ENCODE data around the gene TBC1D10A. TPM values are rescaled to one million over a fixed set of nuclear protein-coding genes. Genes with fewer than 3 reads are reported as not detected.

TBC1D10A gene
- total RNA-seq, 1 experiment from 2014 or later, result 12.2 TPM

DNA sequence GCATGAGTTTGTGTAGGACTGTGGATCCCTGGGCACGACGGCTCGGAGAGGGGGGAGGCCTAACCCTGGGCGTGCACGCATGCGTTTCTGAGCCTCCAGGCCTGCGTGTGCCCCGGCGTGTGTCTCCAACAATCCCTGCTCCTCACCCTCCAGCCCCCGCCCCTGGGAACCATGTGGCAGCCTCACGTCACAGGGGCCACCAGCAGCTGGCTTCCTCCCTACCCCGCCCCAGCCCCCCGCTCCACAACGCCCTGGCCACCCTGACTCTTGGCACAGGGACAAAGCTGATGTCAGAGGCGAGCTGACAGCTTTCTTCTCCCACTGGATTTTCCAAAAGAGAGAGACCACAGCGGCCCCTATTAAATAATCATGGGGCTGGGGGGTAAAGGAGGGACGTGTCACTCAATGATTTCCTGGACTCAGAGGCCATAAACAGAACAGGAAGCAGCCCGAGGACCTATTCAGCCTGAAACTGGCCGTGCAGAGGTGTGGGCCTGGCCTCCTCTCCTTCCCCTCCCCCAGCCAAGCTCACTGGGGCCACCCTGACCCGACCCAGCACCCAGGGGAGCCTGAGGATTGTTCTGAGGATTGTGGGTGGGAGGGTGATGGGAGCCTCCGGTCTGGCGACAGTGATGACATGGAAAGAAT lies 73.4 kb downstream of the TBC1D10A start:
- Histone ChIP-seq H3K36me3 (ENCODE audit: control insufficient read depth, insufficient read depth, low read length) (no peaks in the 10 kb centered on the region), H3K4me1 (peaks cover 33% of the 10 kb centered on the region), H3K9me3 (no peaks in the 10 kb centered on the region), H3K4me3 (ENCODE audit: low read depth, low read length) (no peak overlapping the region), H3K27me3 (replicated peaks; ENCODE audit: control insufficient read depth, insufficient read depth, low read length) (no peaks in the 10 kb centered on the region)
- ChIA-PET POLR2A (interaction anchor here (0.6 kb wide), 1 partner anchor 1336 kb away, joined by 3 read pairs; no protein-coding TSS in a partner anchor), CTCF (interaction anchor here (0.6 kb wide), 1 partner anchor 134 kb away, joined by 5 read pairs; the partner anchor contains the start of gene RNF215)
- DNase-seq, result no peak
- TF ChIP-seq, protein P1, sequence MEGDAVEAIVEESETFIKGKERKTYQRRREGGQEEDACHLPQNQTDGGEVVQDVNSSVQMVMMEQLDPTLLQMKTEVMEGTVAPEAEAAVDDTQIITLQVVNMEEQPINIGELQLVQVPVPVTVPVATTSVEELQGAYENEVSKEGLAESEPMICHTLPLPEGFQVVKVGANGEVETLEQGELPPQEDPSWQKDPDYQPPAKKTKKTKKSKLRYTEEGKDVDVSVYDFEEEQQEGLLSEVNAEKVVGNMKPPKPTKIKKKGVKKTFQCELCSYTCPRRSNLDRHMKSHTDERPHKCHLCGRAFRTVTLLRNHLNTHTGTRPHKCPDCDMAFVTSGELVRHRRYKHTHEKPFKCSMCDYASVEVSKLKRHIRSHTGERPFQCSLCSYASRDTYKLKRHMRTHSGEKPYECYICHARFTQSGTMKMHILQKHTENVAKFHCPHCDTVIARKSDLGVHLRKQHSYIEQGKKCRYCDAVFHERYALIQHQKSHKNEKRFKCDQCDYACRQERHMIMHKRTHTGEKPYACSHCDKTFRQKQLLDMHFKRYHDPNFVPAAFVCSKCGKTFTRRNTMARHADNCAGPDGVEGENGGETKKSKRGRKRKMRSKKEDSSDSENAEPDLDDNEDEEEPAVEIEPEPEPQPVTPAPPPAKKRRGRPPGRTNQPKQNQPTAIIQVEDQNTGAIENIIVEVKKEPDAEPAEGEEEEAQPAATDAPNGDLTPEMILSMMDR (IDR thresholded peaks at IDR 0.05; ENCODE audit: insufficient read depth in 1 of 2, low read depth in 1 of 2, low read length in 1 of 2, severe bottlenecking in 1 of 2, unreplicated experiment in 1 of 2), result no peak
- intact Hi-C loops (cut with micrococcal nuclease; ENCODE audit: unreplicated experiment), result no loop called here
- Mint-ChIP-seq H3K27me3 (ENCODE audit: insufficient read depth, unreplicated experiment) (no peaks in the 10 kb centered on the region), H3K4me3 (ENCODE audit: unreplicated experiment) (no peak overlapping the region), H3K36me3 (ENCODE audit: insufficient read depth, unreplicated experiment) (no peaks in the 10 kb centered on the region), H3K27ac (ENCODE audit: unreplicated experiment) (no peak overlapping the region), H3K4me1 (ENCODE audit: low read depth, unreplicated experiment) (peaks cover 26% of the 10 kb centered on the region), H3K9me3 (ENCODE audit: unreplicated experiment) (no peaks in the 10 kb centered on the region)
- BruUV-seq (replicated peaks), result no TSS peak

DNA sequence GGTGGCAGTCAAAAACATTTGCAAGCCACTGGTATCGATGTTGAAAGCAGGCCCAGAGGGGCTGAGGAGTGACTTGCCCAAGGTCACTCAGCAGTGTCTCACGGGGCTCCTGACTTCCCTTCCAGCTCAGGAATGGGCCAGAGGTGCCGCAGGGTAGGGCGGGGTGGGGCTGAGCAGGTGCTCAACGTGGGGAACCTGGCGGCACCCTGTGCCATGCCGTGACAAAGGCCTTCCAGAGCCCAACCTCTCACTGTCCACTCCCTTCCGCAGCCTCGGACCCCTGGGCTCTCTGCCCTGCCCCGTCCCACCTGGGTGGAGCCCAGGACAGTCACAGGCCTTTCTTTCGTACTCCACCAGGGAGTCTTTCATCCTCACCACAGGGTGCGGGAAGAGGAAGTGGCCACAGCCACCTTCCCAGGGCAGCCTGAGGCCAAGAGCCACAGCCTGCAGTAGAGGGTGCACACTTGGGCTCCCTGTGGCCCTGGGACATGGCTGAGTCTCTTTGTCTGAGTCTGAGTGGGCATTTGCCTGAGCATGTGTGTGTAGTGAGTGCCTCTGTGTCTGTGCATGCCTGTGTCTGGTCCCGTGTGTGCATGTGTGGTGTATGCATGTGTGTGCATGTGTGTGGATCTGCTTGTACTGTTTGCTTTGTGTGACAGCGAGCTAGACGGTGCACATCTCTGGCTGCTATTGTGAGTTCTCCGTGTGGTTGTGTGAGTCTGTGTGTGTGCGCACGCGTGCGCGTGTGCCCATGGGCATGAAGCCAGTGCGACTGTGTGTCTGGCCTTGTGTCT lies 74.1 kb downstream of the TBC1D10A start:
- POLR2A ChIA-PET, result no interaction called here
- TF ChIP-seq, protein P1 (IDR thresholded peaks at IDR 0.05; ENCODE audit: insufficient read depth in 1 of 2, low read depth in 1 of 2, low read length in 1 of 2, severe bottlenecking in 1 of 2, unreplicated experiment in 1 of 2), result no peak

DNA sequence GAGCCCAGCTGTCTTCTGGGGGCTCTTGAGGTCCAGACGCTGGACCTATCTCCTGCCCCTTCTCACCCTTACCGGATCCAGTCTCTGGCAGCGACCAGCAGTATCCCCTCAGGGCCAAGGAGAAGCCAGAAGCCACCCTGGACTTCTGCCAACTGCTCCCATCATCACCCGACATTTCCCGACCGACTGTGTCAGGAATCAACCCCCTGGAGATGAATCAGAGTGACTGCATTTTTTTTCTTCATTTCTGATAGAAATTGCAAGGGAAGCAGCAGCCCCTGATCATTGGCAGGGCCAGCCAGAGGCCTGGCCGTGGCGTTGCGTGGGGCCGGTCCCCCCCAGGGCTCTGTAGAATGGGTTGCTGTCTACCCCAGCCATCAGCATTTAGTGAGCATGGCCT lies 75.0 kb downstream of the TBC1D10A start:
- Histone ChIP-seq H3K9me3 (no peaks in the 10 kb centered on the region), H3K27me3 (replicated peaks; ENCODE audit: control insufficient read depth, insufficient read depth, low read length) (no peaks in the 10 kb centered on the region), H3K36me3 (ENCODE audit: control insufficient read depth, insufficient read depth, low read length) (no peaks in the 10 kb centered on the region), H3K4me1 (peaks cover 36% of the 10 kb centered on the region), H3K4me3 (ENCODE audit: low read depth, low read length) (no peak overlapping the region)
- H3K4me3 Mint-ChIP-seq (ENCODE audit: unreplicated experiment), result no peak overlapping the region
- H3K27ac Mint-ChIP-seq (ENCODE audit: unreplicated experiment), result no peak overlapping the region
- H3K27me3 Mint-ChIP-seq (ENCODE audit: insufficient read depth, unreplicated experiment), result no peaks in the 10 kb centered on the region
- peaks cover 25% of the 10 kb centered on the region for H3K4me1 Mint-ChIP-seq (ENCODE audit: low read depth, unreplicated experiment)
- H3K9me3 Mint-ChIP-seq (ENCODE audit: unreplicated experiment), result no peaks in the 10 kb centered on the region
- no peaks in the 10 kb centered on the region for H3K36me3 Mint-ChIP-seq (ENCODE audit: insufficient read depth, unreplicated experiment)
- no peak for DNase-seq
- ChIA-PET POLR2A (no interaction called here), CTCF (interaction anchor here (0.6 kb wide), 1 partner anchor 51 kb away, joined by 4 read pairs; no protein-coding TSS in a partner anchor)
- BruUV-seq (replicated peaks), result no TSS peak
- intact Hi-C loops (cut with micrococcal nuclease; ENCODE audit: unreplicated experiment), result no loop called here
- TF ChIP-seq, protein P1 (IDR thresholded peaks at IDR 0.05; ENCODE audit: insufficient read depth in 1 of 2, low read depth in 1 of 2, low read length in 1 of 2, severe bottlenecking in 1 of 2, unreplicated experiment in 1 of 2), result no peak

More for the DNA sequence above, 74.1 kb downstream of the TBC1D10A start:
- no peaks in the 10 kb centered on the region for H3K27me3 ChIP-seq (replicated peaks; ENCODE audit: control insufficient read depth, insufficient read depth, low read length)
- Mint-ChIP-seq H3K4me1 (ENCODE audit: low read depth, unreplicated experiment) (peaks cover 27% of the 10 kb centered on the region), H3K4me3 (ENCODE audit: unreplicated experiment) (no peak overlapping the region), H3K9me3 (ENCODE audit: unreplicated experiment) (no peaks in the 10 kb centered on the region), H3K27ac (ENCODE audit: unreplicated experiment) (no peak overlapping the region), H3K27me3 (ENCODE audit: insufficient read depth, unreplicated experiment) (no peaks in the 10 kb centered on the region), H3K36me3 (ENCODE audit: insufficient read depth, unreplicated experiment) (no peaks in the 10 kb centered on the region)
- no peaks in the 10 kb centered on the region for H3K9me3 ChIP-seq
- intact Hi-C loops (cut with micrococcal nuclease; ENCODE audit: unreplicated experiment), result no loop called here
- H3K36me3 ChIP-seq (ENCODE audit: control insufficient read depth, insufficient read depth, low read length), result no peaks in the 10 kb centered on the region
- BruUV-seq (replicated peaks), result no TSS peak
- peaks cover 37% of the 10 kb centered on the region for H3K4me1 ChIP-seq
- H3K4me3 ChIP-seq (ENCODE audit: low read depth, low read length), result no peak overlapping the region
- CTCF ChIA-PET, result interaction anchor here (0.6 kb wide), 1 partner anchor 52 kb away, joined by 4 read pairs; no protein-coding TSS in a partner anchor
- no peak for DNase-seq

Data from Caco-2 (cell line).